Activated B cell treated with CpG ODN at 0.5 μM for 24 hours (primary cell): ENCODE data around the gene CRCP. TPM values are rescaled to one million over a fixed set of nuclear protein-coding genes. Genes with fewer than 3 reads are reported as not detected.
A peak's percentile ranks its signal among the peaks of the same experiment; 100 is the strongest.

Experiments used
- ATAC-seq: fragments of 200-7000 bp; cut with Tn5 transposase; one replicate; pipeline ENCODE4 v1.10.0; 2021; ENCODE audit warnings: low read depth, mild to moderate bottlenecking, moderate library complexity
- CTCF ChIA-PET: fragments of 350-600 bp; sonication (Branson Sonifier 250); formaldehyde crosslinking; loops from one replicate; lab custom pipeline; 2021; ENCODE audit warnings: antibody characterized with exemption; lab: Charles Lee
- POLR2A ChIA-PET: fragments of 350-600 bp; sonication (Branson Sonifier 250); formaldehyde crosslinking; loops from one replicate; lab custom pipeline; 2021; ENCODE audit warnings: antibody characterized with exemption; lab: Charles Lee
- DNase-seq: peaks from one replicate; pipeline ENCODE4 v3.0.0; 2022
- H3K27ac Mint-ChIP-seq: one replicate; pipeline ENCODE4 v1.8.0; 2020; ENCODE audit warnings: mixed read lengths
- H3K27me3 Mint-ChIP-seq: one replicate; pipeline ENCODE4 v1.8.0; 2021; ENCODE audit warnings: mixed read lengths
- H3K36me3 Mint-ChIP-seq: one replicate; pipeline ENCODE4 v1.8.0; 2021; ENCODE audit warnings: low read depth, mixed read lengths
- H3K4me1 Mint-ChIP-seq: one replicate; pipeline ENCODE4 v1.8.0; 2021; ENCODE audit warnings: mixed read lengths
- H3K4me3 Mint-ChIP-seq: one replicate; pipeline ENCODE4 v1.8.0; 2020; ENCODE audit warnings: mild to moderate bottlenecking, mixed read lengths
- H3K9me3 Mint-ChIP-seq: one replicate; pipeline ENCODE4 v1.8.0; 2020; ENCODE audit warnings: mixed read lengths
- CTCF ChIP-seq: fragments of 200-600 bp; IDR thresholded peaks from one replicate; pipeline ENCODE4 v1.8.0; 2022; ENCODE audit warnings: antibody characterized with exemption, mild to moderate bottlenecking
- intact Hi-C: fragments of 100-400 bp; cut with micrococcal nuclease; formaldehyde crosslinking; loops from one replicate; pipeline ENCODE4 v1.15.1; 2024
- total RNA-seq: library from RNA; stranded (reverse); gene quantifications from 2 replicates; pipeline ENCODE4 v1.2.3, GENCODE V29; 2022

The CRCP gene
- total RNA-seq, 1 donor from 2014 or later = 40.8 TPM

DNA sequence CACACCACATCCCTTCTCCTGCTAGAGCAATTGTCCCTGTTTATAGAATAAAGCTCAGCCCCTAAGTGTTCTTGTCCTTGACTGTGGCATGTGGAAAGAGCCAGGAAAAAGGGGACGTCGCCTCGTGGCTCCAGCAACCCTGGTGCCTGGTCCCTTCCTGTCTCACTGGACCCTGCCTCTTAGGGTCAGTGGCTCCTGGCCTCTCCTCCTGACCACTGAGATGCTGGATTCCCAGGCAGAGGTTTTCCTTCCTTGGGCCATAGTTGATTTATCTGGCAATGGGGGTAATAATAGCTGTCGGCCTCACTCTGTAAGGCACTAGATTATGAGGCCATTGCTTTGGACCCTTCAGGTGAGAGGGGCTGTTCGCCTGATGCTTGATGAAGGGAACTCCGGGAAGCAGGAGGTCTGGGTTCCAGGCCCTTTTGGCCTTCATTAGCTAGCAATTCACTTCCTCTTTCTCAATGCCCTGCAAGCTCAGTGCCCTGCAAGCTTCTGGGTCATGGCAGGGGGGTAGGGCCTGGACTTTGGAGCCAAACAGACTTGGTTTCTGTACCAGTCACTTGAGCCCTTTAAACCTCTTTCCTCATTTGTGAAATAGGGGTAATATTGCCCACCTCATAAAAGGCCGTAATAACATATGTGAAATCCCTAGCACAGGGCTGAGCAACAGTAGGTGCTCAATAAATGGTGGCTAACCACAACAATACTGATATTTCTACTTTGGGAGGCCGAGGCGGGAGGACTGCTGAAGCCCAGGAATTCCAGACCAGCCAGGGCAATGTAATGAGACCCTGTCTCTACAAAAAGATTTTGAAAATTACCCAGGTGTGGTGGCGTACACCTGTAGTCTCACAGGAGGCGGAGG, 38.0 kb upstream of the CRCP start:
- intact Hi-C loops = loop anchor here (10.0 kb wide), 1 partner anchor 322 kb away; no protein-coding TSS in a partner anchor
- ATAC-seq = no peak
- peaks cover 21% of the 10 kb centered on the region for H3K4me1 Mint-ChIP-seq
- CTCF ChIA-PET = no interaction called here
- peaks cover 4% of the 10 kb centered on the region for H3K36me3 Mint-ChIP-seq
- peak overlapping the region; percentile 86 for H3K4me3 Mint-ChIP-seq
- DNase-seq = no peak
- H3K9me3 Mint-ChIP-seq = no peaks in the 10 kb centered on the region
- TF ChIP-seq CTCF = no peak
- POLR2A ChIA-PET = interaction anchor here (1.9 kb wide), 1 partner anchor 38 kb away, joined by 28 read pairs; the partner anchor contains the start of gene CRCP
- peak overlapping the region; percentile 73 for H3K27ac Mint-ChIP-seq
- H3K27me3 Mint-ChIP-seq = no peaks in the 10 kb centered on the region

DNA sequence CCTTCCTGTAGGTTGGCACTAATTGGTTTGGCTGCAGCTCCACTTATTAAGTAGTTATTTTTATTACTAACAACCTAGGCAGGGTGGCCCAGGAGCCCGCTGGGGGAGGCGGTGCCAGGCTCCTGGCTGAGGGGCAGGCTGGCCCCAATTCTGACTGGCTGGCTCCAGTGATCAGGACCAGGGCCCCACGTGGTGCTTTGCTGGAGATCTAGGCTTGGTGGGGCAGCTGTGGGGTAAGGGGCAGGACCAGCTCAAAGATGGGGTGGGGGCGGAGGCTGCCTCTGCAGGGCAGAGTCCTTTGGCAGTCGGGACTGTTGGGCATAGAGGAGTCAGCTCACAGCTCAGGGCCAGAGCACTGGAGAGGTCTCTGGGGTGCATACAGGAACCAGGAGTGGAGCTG, 36.6 kb upstream of the CRCP start:
- ChIA-PET CTCF (no interaction called here), POLR2A (interaction anchor here (1.0 kb wide), 1 partner anchor 36 kb away, joined by 3 read pairs; the partner anchor contains the start of gene CRCP)
- no peak overlapping the region for H3K27ac Mint-ChIP-seq
- TF ChIP-seq CTCF = no peak
- no peak overlapping the region for H3K4me3 Mint-ChIP-seq
- no peaks in the 10 kb centered on the region for H3K9me3 Mint-ChIP-seq
- peaks cover 21% of the 10 kb centered on the region for H3K4me1 Mint-ChIP-seq
- DNase-seq (no peak), ATAC-seq (no peak)
- H3K36me3 Mint-ChIP-seq = peaks cover 10% of the 10 kb centered on the region
- intact Hi-C loops = loop anchor here (10.0 kb wide), 1 partner anchor 323 kb away; no protein-coding TSS in a partner anchor
- no peaks in the 10 kb centered on the region for H3K27me3 Mint-ChIP-seq

DNA sequence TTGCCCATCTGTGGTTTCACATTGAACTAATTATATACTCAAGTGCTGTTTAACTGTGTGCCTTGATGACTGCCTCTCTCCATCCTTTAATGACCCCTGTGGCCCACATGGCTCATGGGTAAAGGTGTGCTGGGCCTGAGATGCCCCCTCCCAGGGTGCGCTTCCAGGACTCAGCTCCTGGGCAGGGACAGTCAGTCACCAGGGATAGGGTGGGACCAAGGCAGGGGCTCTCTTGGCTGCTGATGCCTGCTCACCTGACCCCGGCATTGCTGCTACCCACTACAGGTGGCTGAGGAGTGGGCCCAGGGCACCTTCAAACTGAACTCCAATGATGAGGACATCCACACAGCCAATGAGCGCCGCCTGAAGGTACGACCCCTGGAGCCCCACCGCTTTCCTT, 32.6 kb upstream of the CRCP start:
- ATAC-seq (no peak), DNase-seq (no peak)
- Mint-ChIP-seq H3K4me1 (peaks cover 7% of the 10 kb centered on the region), H3K36me3 (peaks cover 26% of the 10 kb centered on the region), H3K27ac (no peak overlapping the region), H3K9me3 (no peaks in the 10 kb centered on the region), H3K27me3 (no peaks in the 10 kb centered on the region), H3K4me3 (no peak overlapping the region)
- ChIA-PET POLR2A (no interaction called here), CTCF (no interaction called here)
- intact Hi-C loops = no loop called here
- no peak for TF ChIP-seq CTCF

DNA sequence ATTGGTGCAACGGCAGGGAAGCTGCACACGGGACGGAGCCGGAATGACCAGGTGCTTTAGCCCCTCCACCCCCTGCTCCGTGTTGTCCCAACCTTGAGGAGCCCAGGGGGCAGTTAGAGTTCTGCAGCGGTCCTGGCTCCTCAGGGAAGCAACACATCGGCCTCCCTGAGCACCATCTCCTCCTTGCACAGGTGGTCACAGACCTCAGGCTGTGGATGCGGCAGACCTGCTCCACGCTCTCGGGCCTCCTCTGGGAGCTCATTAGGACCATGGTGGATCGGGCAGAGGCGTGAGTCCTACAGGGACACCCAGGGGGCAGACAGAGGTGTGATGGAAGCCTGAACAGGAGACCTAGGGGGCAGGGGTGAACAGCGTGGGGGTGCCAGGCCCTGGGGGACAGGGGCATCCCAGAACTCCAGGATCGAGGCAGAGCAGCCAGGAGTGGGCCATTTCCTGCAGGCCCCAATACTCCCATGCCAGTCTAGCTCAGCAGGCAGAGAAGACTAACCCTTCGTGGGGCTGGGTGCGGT, 31.7 kb upstream of the CRCP start:
- ChIA-PET CTCF (no interaction called here), POLR2A (no interaction called here)
- no peaks in the 10 kb centered on the region for H3K27me3 Mint-ChIP-seq
- peaks cover 2% of the 10 kb centered on the region for H3K4me1 Mint-ChIP-seq
- no peak overlapping the region for H3K27ac Mint-ChIP-seq
- ATAC-seq = no peak
- H3K9me3 Mint-ChIP-seq = no peaks in the 10 kb centered on the region
- DNase-seq = no peak
- no peak for TF ChIP-seq CTCF
- H3K4me3 Mint-ChIP-seq = no peak overlapping the region
- intact Hi-C loops = no loop called here
- H3K36me3 Mint-ChIP-seq = peaks cover 26% of the 10 kb centered on the region

DNA sequence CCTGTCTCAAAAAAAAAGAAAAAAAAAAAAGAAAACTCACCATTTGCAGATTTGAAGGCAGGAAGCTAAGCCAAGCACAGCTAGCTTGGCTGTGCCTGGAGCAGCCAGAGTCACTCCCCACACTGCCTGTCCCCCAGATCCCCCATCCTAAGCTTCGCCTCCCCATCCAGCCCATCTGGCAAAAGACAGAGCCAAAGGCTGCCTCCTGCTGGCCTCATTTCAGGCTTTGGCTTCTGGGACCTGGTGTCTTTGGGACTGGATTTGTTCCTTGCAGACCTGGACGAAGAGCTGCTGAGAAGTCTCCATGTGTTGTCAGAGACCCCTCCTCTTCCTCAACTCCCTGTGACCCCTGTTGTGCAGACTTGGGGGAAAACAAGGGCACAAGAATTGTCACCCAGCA, 31.0 kb upstream of the CRCP start:
- no peak overlapping the region for H3K27ac Mint-ChIP-seq
- no peak for DNase-seq
- no peak for ATAC-seq
- H3K36me3 Mint-ChIP-seq = peaks cover 26% of the 10 kb centered on the region
- POLR2A ChIA-PET = no interaction called here
- CTCF ChIA-PET = no interaction called here
- no peaks in the 10 kb centered on the region for H3K4me1 Mint-ChIP-seq
- no peaks in the 10 kb centered on the region for H3K9me3 Mint-ChIP-seq
- H3K4me3 Mint-ChIP-seq = no peak overlapping the region
- TF ChIP-seq CTCF = no peak
- intact Hi-C loops = no loop called here
- no peaks in the 10 kb centered on the region for H3K27me3 Mint-ChIP-seq
